Immature natural killer cell (primary cell): ENCODE measurements around the gene PLCH1. TPM values are rescaled to one million over a fixed set of nuclear protein-coding genes. Genes with fewer than 3 reads are reported as not detected.

Experiments used
- DNase-seq, 3 donors: peaks; one replicate each; pipeline ENCODE4 v3.0.0; 2022; ENCODE audit warnings: mixed read lengths in 1 of 3
- H3K27ac Mint-ChIP-seq, 6 donors: one replicate each; pipeline ENCODE4 v1.8.0; 2020; ENCODE audit warnings: mixed read lengths in 6 of 6, mild to moderate bottlenecking in 5 of 6, inconsistent platforms in 4 of 6, moderate library complexity in 3 of 6
- H3K27me3 Mint-ChIP-seq, 3 donors: one replicate each; pipeline ENCODE4 v1.8.0; 2020 to 2021; ENCODE audit warnings: low read depth in 3 of 3, mild to moderate bottlenecking in 3 of 3, mixed read lengths in 3 of 3, moderate library complexity in 3 of 3, inconsistent platforms in 1 of 3
- H3K36me3 Mint-ChIP-seq, 3 donors: one replicate each; pipeline ENCODE4 v1.8.0; 2020; ENCODE audit warnings: mixed read lengths in 3 of 3, inconsistent platforms in 2 of 3, mild to moderate bottlenecking in 2 of 3
- H3K4me1 Mint-ChIP-seq, 2 donors: one replicate each; pipeline ENCODE4 v1.8.0; 2020; ENCODE audit warnings: inconsistent platforms in 2 of 2, mild to moderate bottlenecking in 2 of 2, mixed read lengths in 2 of 2, moderate library complexity in 1 of 2
- H3K4me3 Mint-ChIP-seq, 5 donors: one replicate each; pipeline ENCODE4 v1.8.0; 2020; ENCODE audit warnings: mild to moderate bottlenecking in 5 of 5, mixed read lengths in 5 of 5, inconsistent platforms in 3 of 5, moderate library complexity in 3 of 5
- H3K9me3 Mint-ChIP-seq, 6 donors: one replicate each; pipeline ENCODE4 v1.8.0; 2020; ENCODE audit warnings: mild to moderate bottlenecking in 6 of 6, mixed read lengths in 6 of 6, inconsistent platforms in 4 of 6, moderate library complexity in 3 of 6
- polyA plus RNA-seq, 3 donors: library from polyadenylated mRNA; unstranded; fragments of 300-500 nt; fragmentation: Illumina TruSeq; gene quantifications; one replicate each; pipeline ENCODE4 v1.2.3, GENCODE V29; 2021

The PLCH1 gene
- polyA plus RNA-seq = under 1 TPM in 1 of 3 donors, not detected in 2; 0.11 TPM

DNA sequence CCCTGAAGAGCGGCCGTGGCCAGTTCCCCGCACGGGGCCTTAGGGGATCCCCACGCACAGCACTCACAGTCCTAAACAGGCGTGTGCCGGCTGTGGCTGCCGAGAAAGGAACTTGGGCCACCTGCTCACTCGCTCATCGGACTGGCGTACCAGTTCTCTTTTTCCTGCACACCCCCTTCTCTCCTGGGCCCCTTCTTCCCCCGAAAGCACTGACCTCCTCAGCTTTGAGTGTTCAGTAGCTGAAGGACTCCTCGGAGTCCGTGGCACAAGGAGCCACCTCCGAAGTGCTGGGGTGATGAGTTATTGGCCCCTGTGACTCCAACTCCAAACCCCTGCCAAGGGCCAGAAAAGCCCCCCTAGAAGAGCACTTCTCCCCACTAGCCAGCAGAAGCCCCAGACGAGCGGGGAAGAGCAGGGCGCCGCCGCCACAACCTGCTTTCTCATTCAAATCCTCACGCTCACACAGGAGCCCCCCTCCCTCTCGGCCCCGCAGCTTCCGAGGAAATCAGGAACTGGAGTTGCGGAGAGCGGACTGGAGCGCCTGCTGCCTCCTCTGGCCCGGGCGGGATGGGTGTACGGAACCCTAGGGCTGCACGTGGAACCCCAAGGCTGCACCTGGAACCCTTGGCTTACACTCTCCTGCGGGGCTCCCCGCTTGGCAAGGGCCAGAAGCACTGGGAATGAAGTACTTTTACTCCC lies at the start of gene PLCH1:
TSS of gene PLCH1 (minus strand) at position 446 of the 699 bp plus-strand sequence. CDS start 40,847 bp downstream, outside the sequence.
- peaks cover 13 to 48% (median 20%) of the 10 kb centered on the region in 3 donors for H3K27me3 Mint-ChIP-seq
- no peaks in the 10 kb centered on the region for H3K36me3 Mint-ChIP-seq
- H3K4me1 Mint-ChIP-seq = peaks cover 18 to 28% of the 10 kb centered on the region in 2 donors
- peak in 2 of 3 donors; percentile 12 to 16 for DNase-seq
- no peaks in the 10 kb centered on the region for H3K9me3 Mint-ChIP-seq
- H3K27ac Mint-ChIP-seq = peak within 1 kb of the TSS in 2 of 6 donors; percentile 23 to 30
- H3K4me3 Mint-ChIP-seq = peak within 1 kb of the TSS; percentile 76 to 90 (median 85)

DNA sequence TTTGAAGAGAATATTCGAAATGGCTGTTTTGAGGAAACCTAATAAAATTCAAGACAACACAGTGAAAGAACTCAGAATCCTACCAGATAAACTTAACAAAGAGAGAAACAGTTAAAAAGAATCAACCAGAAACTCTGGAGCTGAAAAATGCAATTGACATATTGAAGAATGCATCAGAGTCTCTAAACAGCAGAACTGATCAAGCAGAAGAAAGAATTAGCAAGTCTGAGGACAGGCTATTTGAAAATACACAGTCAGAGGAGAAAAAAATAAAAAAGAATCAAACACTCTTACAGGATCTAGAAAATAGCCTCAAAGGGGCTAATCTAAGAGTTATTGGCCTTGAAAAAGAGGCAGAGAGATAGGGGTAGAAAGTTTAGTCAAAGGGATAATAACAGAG lies 47.7 kb upstream of the PLCH1 start:
- Mint-ChIP-seq H3K9me3 (peaks cover 0 to 3% (median 0%) of the 10 kb centered on the region in 6 donors), H3K4me3 (no peak overlapping the region), H3K27me3 (no peaks in the 10 kb centered on the region), H3K27ac (no peak overlapping the region), H3K36me3 (peaks cover 14 to 51% (median 18%) of the 10 kb centered on the region in 3 donors), H3K4me1 (peaks cover 0 to 2% of the 10 kb centered on the region in 2 donors)
- no peak for DNase-seq

GRCh38 chr3:155791190-155791589 lies 46.3 kb upstream of the PLCH1 start:
- no peak for DNase-seq
- Mint-ChIP-seq H3K27ac (no peak overlapping the region), H3K27me3 (no peaks in the 10 kb centered on the region), H3K4me3 (no peak overlapping the region), H3K4me1 (peaks cover 0 to 2% of the 10 kb centered on the region in 2 donors), H3K9me3 (peaks cover 0 to 3% (median 0%) of the 10 kb centered on the region in 6 donors), H3K36me3 (peaks cover 11 to 46% (median 15%) of the 10 kb centered on the region in 3 donors)

DNA sequence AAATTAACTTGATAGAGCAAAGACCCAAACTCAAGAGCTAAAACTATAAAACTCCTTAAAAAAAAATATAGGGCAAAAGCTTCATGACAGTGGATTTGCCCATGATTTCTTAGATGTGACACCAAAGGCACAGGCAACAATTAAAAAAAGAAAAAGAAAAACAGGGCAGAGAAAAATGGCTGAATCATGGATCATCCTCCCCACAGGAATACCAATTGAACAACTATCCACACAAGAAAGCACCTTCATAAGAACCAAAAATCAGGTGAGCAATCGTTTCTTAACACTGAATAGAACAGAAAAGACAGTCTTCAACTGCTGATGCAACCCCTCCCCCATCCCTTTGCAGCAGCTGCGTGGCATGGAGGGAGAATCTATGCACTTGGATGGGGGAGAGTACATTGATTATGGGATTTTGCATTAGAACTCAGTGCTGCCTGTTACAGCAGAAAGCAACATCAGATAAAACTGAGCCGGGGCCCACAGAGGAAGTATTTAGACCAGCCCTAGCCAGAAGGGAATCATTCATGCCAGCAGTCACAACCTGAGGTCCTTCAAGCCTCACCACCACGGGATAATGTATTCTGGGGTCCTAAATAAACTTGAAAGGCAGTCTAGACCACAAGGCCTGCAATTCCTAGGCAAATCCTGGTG lies 45.5 kb upstream of the PLCH1 start:
- Mint-ChIP-seq H3K27me3 (no peaks in the 10 kb centered on the region), H3K4me3 (no peak overlapping the region), H3K4me1 (peaks cover 0 to 2% of the 10 kb centered on the region in 2 donors), H3K36me3 (peaks cover 8 to 42% (median 12%) of the 10 kb centered on the region in 3 donors), H3K27ac (no peak overlapping the region), H3K9me3 (peaks cover 0 to 3% (median 0%) of the 10 kb centered on the region in 6 donors)
- no peak for DNase-seq

DNA sequence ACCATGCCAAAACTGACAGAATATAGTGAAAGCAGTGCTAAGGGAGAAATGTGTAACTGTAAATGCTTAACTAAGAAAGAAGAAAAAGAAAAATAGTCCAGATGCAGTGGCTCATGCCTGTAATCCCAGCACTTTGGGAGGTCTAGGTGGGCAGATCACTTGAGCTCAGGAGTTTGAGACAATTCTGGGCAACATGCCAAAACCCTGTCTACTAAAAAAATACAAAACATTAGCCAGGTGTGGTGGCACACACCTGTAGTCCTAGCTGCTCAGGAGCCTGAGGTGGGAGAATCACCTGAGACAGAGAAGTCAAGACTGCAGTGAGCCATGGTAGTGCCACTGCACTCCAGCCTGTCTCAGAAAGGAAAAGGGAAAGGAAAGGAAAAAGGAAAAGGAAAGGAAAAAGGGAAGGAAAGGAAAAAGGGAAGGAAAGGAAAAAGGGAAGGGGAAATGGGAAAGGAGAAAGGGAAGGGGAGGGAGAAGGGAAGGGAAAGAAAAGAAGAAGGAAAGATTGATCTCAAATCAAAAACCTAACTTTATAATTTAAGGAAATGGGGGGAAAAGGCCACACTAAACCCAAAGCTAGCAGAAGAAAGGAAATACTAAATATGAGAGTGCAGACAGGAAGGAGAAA lies 40.9 kb upstream of the PLCH1 start:
- H3K27me3 Mint-ChIP-seq = no peaks in the 10 kb centered on the region
- H3K4me1 Mint-ChIP-seq = peaks cover 0 to 2% of the 10 kb centered on the region in 2 donors
- H3K9me3 Mint-ChIP-seq = peaks cover 0 to 11% (median 9%) of the 10 kb centered on the region in 6 donors
- no peak overlapping the region for H3K4me3 Mint-ChIP-seq
- peaks cover 13 to 19% (median 16%) of the 10 kb centered on the region in 3 donors for H3K36me3 Mint-ChIP-seq
- no peak for DNase-seq
- no peak overlapping the region for H3K27ac Mint-ChIP-seq

DNA sequence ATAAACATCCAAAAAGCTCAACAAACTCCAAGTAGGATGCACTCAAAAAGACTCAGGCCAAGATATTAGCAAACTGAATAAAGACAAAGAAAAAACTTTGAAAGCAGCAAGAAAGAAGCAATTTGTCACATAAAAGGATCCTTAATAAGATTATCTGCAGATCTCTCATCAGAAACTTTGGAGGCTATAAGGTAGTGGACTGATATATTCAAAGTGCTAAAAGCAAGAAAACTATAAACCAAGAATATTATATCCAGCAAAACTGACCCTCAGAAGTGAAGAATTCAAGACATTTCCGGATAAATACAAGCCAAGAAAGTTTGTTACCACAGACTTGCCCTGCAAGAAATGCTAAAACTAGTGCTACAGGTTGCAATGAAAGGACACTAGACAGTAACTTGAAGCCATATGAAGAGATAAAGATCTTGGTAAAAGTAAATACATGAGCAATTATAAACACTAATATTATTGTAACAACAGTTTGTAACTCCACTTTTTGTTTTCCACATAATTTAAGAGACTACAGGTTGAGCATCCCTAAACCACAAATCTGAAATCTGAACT lies 37.6 kb upstream of the PLCH1 start:
- no peaks in the 10 kb centered on the region for H3K4me1 Mint-ChIP-seq
- H3K27ac Mint-ChIP-seq = no peak overlapping the region
- no peak overlapping the region for H3K4me3 Mint-ChIP-seq
- H3K9me3 Mint-ChIP-seq = peaks cover 0 to 11% (median 9%) of the 10 kb centered on the region in 6 donors
- H3K36me3 Mint-ChIP-seq = peaks cover 24 to 35% (median 26%) of the 10 kb centered on the region in 3 donors
- H3K27me3 Mint-ChIP-seq = peaks cover 0 to 2% (median 0%) of the 10 kb centered on the region in 3 donors
- DNase-seq = no peak

DNA sequence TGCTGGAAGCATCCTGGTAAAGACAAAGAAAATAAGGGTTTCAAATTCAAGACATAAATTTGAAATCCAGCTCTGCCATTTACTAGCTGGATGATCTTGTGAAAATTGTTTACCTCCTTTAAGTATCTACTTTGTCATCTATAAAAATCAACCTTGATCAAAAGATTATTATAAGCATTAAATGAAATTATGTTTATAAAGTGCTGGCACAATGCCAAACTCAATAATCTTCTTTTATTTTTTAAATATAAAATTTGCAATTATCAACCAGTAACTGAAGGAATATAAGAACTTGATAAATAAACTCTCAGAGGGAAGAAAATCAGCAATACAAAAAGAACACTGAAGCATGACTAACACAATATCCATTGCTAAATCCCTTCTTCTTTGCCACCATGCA lies 35.4 kb upstream of the PLCH1 start:
- H3K27ac Mint-ChIP-seq = no peak overlapping the region
- DNase-seq = no peak
- H3K36me3 Mint-ChIP-seq = peaks cover 24 to 35% (median 26%) of the 10 kb centered on the region in 3 donors
- peaks cover 0 to 11% (median 9%) of the 10 kb centered on the region in 6 donors for H3K9me3 Mint-ChIP-seq
- H3K4me3 Mint-ChIP-seq = no peak overlapping the region
- H3K4me1 Mint-ChIP-seq = no peaks in the 10 kb centered on the region
- H3K27me3 Mint-ChIP-seq = peaks cover 0 to 2% (median 0%) of the 10 kb centered on the region in 3 donors

- Mint-ChIP-seq H3K27ac (no peak overlapping the region), H3K4me1 (no peaks in the 10 kb centered on the region), H3K27me3 (peaks cover 0 to 2% (median 0%) of the 10 kb centered on the region in 3 donors), H3K4me3 (no peak overlapping the region), H3K36me3 (peaks cover 32 to 51% (median 41%) of the 10 kb centered on the region in 3 donors), H3K9me3 (peaks cover 0 to 11% (median 9%) of the 10 kb centered on the region in 6 donors)
- no peak for DNase-seq
Observed at GRCh38 chr3:155778462-155778861, 33.6 kb upstream of the PLCH1 start.

GRCh38 chr3:155772801-155773200 lies 27.9 kb upstream of the PLCH1 start:
- Mint-ChIP-seq H3K27ac (no peak overlapping the region), H3K4me3 (no peak overlapping the region), H3K27me3 (no peaks in the 10 kb centered on the region), H3K4me1 (no peaks in the 10 kb centered on the region), H3K9me3 (peaks cover 0 to 2% (median 0%) of the 10 kb centered on the region in 6 donors), H3K36me3 (peaks cover 19 to 34% (median 27%) of the 10 kb centered on the region in 3 donors)
- no peak for DNase-seq

GRCh38 chr3:155771126-155771525 lies 26.3 kb upstream of the PLCH1 start:
- Mint-ChIP-seq H3K9me3 (peaks cover 0 to 2% (median 0%) of the 10 kb centered on the region in 6 donors), H3K36me3 (peaks cover 19 to 31% (median 27%) of the 10 kb centered on the region in 3 donors)

GRCh38 chr3:155766206-155766605 lies 21.3 kb upstream of the PLCH1 start:
- H3K36me3 Mint-ChIP-seq = peaks cover 3 to 24% (median 23%) of the 10 kb centered on the region in 3 donors
- no peaks in the 10 kb centered on the region for H3K4me1 Mint-ChIP-seq
- H3K27me3 Mint-ChIP-seq = no peaks in the 10 kb centered on the region
- no peak for DNase-seq
- H3K4me3 Mint-ChIP-seq = no peak overlapping the region
- H3K9me3 Mint-ChIP-seq = no peaks in the 10 kb centered on the region
- no peak overlapping the region for H3K27ac Mint-ChIP-seq

More at GRCh38 chr3:155771126-155771525, 26.3 kb upstream of the PLCH1 start:
- Mint-ChIP-seq H3K4me3 (no peak overlapping the region), H3K27ac (no peak overlapping the region), H3K27me3 (no peaks in the 10 kb centered on the region), H3K4me1 (no peaks in the 10 kb centered on the region)
- DNase-seq = no peak

- no peaks in the 10 kb centered on the region for H3K4me1 Mint-ChIP-seq
- H3K27me3 Mint-ChIP-seq = no peaks in the 10 kb centered on the region
- DNase-seq = no peak
- no peak overlapping the region for H3K4me3 Mint-ChIP-seq
- H3K27ac Mint-ChIP-seq = no peak overlapping the region
- H3K36me3 Mint-ChIP-seq = peaks cover 10 to 13% (median 12%) of the 10 kb centered on the region in 3 donors
- H3K9me3 Mint-ChIP-seq = no peaks in the 10 kb centered on the region
Observed at GRCh38 chr3:155763870-155764463, 19.1 kb upstream of the PLCH1 start.

DNA sequence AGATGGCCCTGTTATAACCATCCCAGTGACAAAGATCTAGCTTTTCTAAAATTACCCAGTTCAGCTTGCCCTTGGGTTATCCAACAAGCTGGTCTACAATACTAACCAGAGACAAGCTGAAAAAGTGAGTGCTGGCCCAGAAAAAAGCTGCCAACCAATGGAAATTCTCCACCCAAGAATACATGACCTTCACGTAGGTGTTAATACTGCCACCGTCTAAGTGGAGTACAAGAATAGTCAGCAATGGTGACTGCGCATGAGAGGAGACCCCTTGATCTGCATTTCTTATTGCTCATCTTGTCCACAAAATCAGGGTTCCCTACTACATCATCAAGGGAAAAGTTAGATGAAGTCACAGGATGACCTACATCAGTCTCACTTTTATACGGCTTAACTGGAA lies 15.8 kb upstream of the PLCH1 start:
- Mint-ChIP-seq H3K27me3 (peaks cover 0 to 2% (median 0%) of the 10 kb centered on the region in 3 donors), H3K4me3 (no peak overlapping the region), H3K27ac (no peak overlapping the region), H3K4me1 (no peaks in the 10 kb centered on the region), H3K9me3 (no peaks in the 10 kb centered on the region), H3K36me3 (peaks cover 10 to 18% (median 18%) of the 10 kb centered on the region in 3 donors)
- DNase-seq = no peak
